HAP-1 (cell line): ENCODE data around the gene NSD1.

Experiments
- DNase-seq, 2 experiments: peaks; one replicate each; pipeline ENCODE4 v3.0.0-alpha.2; 2016 to 2020; ENCODE audit warnings: low spot score in 2 of 2
- H3K27me3 ChIP-seq: fragments of 250-450 bp; sonication (Bioruptor Pico); 2 replicates; pipeline ENCODE4 v1.5.1; 2020; ENCODE audit warnings: low read depth, mild to moderate bottlenecking, moderate library complexity
- H3K36me3 ChIP-seq: fragments of 250-450 bp; sonication (Bioruptor Pico); replicated peaks from 2 replicates; pipeline ENCODE4 v1.5.1; 2020; ENCODE audit warnings: mild to moderate bottlenecking
- H3K4me1 ChIP-seq: fragments of 250-450 bp; sonication (Bioruptor Pico); 2 replicates; pipeline ENCODE4 v1.5.1; 2020; ENCODE audit warnings: mild to moderate bottlenecking
- H3K4me3 ChIP-seq: fragments of 250-450 bp; sonication (Bioruptor Pico); 2 replicates; pipeline ENCODE4 v1.5.1; 2020; ENCODE audit warnings: mild to moderate bottlenecking, moderate library complexity
- H3K9me3 ChIP-seq: fragments of 250-450 bp; sonication (Bioruptor Pico); 2 replicates; pipeline ENCODE4 v1.5.1; 2020; ENCODE audit warnings: mild to moderate bottlenecking, moderate library complexity
- in situ Hi-C: fragments of 300-500 bp; cut with MboI; formaldehyde crosslinking; loops from 3 replicates; pipeline ENCODE4 v1.14.3; 2020; ENCODE audit warnings: low sequenced_read_pairs, inconsistent platforms, mixed read lengths

The NSD1 gene

DNA sequence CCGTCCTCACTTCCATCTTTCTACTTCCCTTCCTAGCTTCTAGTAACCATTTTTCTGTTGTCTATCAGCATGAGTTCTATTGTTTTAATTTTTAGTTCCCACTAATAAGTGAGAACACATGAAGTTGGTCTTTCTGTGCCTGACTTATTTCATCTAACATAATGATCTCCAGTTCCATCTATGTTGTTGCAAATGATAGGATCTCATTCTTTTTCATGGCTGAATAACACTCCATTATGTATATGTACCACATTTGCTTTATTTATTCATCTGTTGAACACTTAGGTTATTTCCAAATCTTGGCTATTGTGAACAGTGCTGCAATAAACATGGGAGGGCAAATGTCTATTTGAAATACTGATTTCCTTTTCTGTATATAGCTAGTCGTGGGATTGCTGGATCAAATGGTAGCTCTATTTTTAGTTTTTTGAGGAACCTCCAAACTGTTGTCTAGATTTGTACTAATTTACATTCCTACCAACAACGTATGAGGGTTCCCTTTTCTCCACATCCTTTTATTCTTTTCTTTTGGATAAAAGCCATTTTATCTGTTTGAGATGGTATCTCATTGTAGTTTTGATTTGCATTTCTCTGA is 50.3 kb downstream of the NSD1 start:
- H3K9me3 ChIP-seq, result no peaks in the 10 kb centered on the region
- DNase-seq, result no peak
- no peaks in the 10 kb centered on the region for H3K27me3 ChIP-seq
- in situ Hi-C loops, result no loop called here
- H3K4me3 ChIP-seq, result no peak overlapping the region
- H3K4me1 ChIP-seq, result peaks cover 2% of the 10 kb centered on the region
- peaks cover 5% of the 10 kb centered on the region; the same call in 1 of the 2 replicates for H3K36me3 ChIP-seq

DNA sequence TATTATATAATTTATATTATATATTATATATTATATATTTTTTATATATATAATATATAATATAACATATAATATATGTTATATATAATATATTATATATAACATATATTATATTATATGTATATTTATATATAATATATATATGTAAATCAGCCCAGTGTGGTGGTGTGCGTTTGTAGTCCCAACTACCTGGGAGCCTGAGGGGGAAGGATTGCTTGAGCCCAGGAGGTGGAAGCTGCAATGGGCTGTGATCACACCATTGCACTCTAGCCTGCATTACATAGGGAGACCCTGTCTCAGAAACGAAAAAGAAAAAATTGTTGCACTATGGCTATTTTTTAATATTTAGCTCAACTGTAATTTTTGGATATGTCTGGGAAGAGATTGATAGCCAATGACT is 52.4 kb downstream of the NSD1 start:
- Histone ChIP-seq H3K27me3 (no peaks in the 10 kb centered on the region), H3K36me3 (peaks cover 5% of the 10 kb centered on the region; the same call in 1 of the 2 replicates), H3K4me3 (no peak overlapping the region), H3K9me3 (no peaks in the 10 kb centered on the region), H3K4me1 (peaks cover 2% of the 10 kb centered on the region)
- no peak for DNase-seq
- in situ Hi-C loops, result no loop called here

GRCh38 chr5:177186645-177187044 is 53.1 kb downstream of the NSD1 start:
- no peaks in the 10 kb centered on the region for H3K27me3 ChIP-seq
- no peak overlapping the region for H3K4me3 ChIP-seq
- H3K9me3 ChIP-seq, result no peaks in the 10 kb centered on the region
- peaks cover 2% of the 10 kb centered on the region for H3K4me1 ChIP-seq
- in situ Hi-C loops, result no loop called here
- no peak for DNase-seq
- H3K36me3 ChIP-seq, result peaks cover 5% of the 10 kb centered on the region; the same call in 1 of the 2 replicates

DNA sequence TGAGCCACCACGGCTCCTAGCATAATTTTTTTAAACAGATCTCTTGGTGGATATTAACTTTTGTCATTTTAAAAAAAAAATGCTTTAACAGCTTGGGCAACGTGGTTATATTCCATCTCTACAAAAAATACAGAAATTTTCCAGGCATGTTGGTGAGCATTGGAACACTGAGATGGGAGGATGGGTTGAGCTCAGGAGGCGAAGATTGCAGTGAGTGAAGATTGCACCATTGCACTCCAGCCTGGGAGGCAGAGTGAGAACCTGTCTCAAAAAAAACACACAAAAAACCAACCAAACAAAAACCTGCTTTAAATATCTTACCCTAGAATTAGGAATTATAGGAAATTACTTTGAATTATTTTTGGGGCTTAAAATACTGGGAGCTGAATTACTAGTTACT is 55.2 kb downstream of the NSD1 start:
- DNase-seq, result no peak
- in situ Hi-C loops, result no loop called here
- Histone ChIP-seq H3K9me3 (no peaks in the 10 kb centered on the region), H3K36me3 (peaks cover 14% of the 10 kb centered on the region), H3K4me3 (no peak overlapping the region), H3K4me1 (peaks cover 2% of the 10 kb centered on the region), H3K27me3 (no peaks in the 10 kb centered on the region)

DNA sequence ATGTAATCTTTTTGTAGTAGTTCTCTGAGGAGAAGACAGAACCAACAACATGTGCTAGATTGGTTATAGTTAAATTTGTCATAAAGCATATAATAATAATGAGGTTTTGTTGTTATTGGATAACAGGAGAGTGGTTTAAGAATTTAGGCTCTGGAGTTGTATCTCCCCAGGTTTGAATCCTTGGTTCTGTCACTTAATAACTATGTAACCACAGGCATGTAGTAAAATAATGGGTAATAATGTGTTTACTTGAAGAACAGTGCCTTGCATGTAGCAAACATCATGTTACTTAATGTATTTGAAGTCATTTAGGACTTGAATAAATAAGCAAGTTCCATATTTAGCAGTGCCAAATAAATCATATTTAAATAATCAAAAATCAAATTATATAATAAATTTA is 55.8 kb downstream of the NSD1 start:
- in situ Hi-C loops, result no loop called here
- Histone ChIP-seq H3K27me3 (no peaks in the 10 kb centered on the region), H3K4me3 (no peak overlapping the region), H3K36me3 (peaks cover 19% of the 10 kb centered on the region), H3K9me3 (no peaks in the 10 kb centered on the region), H3K4me1 (no peaks in the 10 kb centered on the region; the same call in 1 of the 2 replicates)
- DNase-seq, result no peak

- Histone ChIP-seq H3K9me3 (no peaks in the 10 kb centered on the region), H3K27me3 (no peaks in the 10 kb centered on the region), H3K36me3 (peaks cover 22% of the 10 kb centered on the region), H3K4me3 (no peak overlapping the region), H3K4me1 (no peaks in the 10 kb centered on the region; the same call in 1 of the 2 replicates)
- no peak for DNase-seq
- in situ Hi-C loops, result no loop called here
These were observed 56.4 kb downstream of the NSD1 start for GRCh38 chr5:177189965-177190364.

- H3K36me3 ChIP-seq, result peaks cover 42% of the 10 kb centered on the region
- DNase-seq, result no peak
- H3K27me3 ChIP-seq, result no peaks in the 10 kb centered on the region
- no peaks in the 10 kb centered on the region for H3K9me3 ChIP-seq
- in situ Hi-C loops, result no loop called here
- no peak overlapping the region for H3K4me3 ChIP-seq
- no peaks in the 10 kb centered on the region for H3K4me1 ChIP-seq
These were observed 60.7 kb downstream of the NSD1 start for GRCh38 chr5:177194268-177194667.

DNA sequence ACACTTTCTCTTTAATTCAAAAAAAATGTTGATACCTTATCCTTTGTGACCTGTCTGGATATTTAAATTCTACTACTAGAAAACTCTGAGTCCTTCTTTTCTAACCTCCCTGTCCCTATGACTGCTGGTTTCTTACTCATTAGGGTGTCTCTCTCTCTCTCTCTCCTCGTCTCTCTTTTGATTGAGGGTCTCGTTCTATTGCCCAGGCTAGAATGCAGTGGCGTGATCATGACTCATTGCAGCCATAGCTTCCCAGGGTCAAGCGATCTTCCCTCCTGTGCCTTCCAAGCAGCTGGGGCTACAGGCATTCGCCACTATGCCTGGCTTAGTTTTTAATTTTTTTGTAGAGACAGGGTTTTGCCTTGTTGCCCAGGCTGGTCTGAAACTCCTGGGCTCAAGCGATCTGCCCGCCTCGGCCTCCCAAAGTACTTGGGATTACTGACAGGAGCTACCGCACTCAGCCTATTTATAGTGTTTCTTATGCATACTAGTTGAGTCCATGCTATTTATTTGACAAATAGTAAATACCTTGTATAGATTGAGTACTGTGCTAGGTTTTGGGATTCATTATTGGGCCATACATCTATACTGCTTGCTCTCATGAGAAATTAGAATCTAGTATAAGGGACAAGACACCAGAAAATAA is 61.9 kb downstream of the NSD1 start:
- H3K9me3 ChIP-seq, result no peaks in the 10 kb centered on the region
- H3K27me3 ChIP-seq, result no peaks in the 10 kb centered on the region
- in situ Hi-C loops, result no loop called here
- H3K4me1 ChIP-seq, result no peaks in the 10 kb centered on the region
- H3K4me3 ChIP-seq, result no peak overlapping the region
- DNase-seq, result no peak
- peaks cover 45% of the 10 kb centered on the region for H3K36me3 ChIP-seq

DNA sequence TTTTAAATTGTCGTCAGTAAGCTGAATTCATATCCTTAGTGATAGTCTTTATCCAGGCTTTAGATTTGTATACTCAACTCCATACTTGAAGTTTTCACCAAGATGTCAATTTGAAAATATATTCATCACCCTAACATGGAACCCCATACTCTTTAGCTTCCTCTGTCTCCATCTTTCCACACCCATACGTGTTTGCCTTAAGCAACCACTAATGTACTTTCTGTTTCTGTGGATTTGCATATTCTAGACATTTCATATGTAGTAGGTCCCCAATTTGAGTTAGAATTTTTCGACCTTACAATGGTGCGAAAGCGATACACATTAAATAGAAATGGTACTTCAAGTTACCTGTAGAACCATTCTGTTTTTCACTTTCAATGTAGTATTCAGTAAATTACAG is 65.2 kb downstream of the NSD1 start:
- peaks cover 47% of the 10 kb centered on the region for H3K36me3 ChIP-seq
- DNase-seq, result no peak
- H3K4me3 ChIP-seq, result no peak overlapping the region

GRCh38 chr5:177204281-177204680 is 70.7 kb downstream of the NSD1 start:
- in situ Hi-C loops, result no loop called here
- peaks cover 39% of the 10 kb centered on the region for H3K36me3 ChIP-seq

More for the DNA sequence above, 65.2 kb downstream of the NSD1 start:
- Histone ChIP-seq H3K4me1 (no peaks in the 10 kb centered on the region), H3K9me3 (no peaks in the 10 kb centered on the region), H3K27me3 (no peaks in the 10 kb centered on the region)
- in situ Hi-C loops, result no loop called here

GRCh38 chr5:177209610-177210009 is 76.0 kb downstream of the NSD1 start:
- in situ Hi-C loops, result no loop called here
- no peaks in the 10 kb centered on the region for H3K4me1 ChIP-seq
- H3K9me3 ChIP-seq, result no peaks in the 10 kb centered on the region
- no peak for DNase-seq
- no peak overlapping the region for H3K4me3 ChIP-seq
- peaks cover 53% of the 10 kb centered on the region for H3K36me3 ChIP-seq
- H3K27me3 ChIP-seq, result no peaks in the 10 kb centered on the region

More at GRCh38 chr5:177204281-177204680, 70.7 kb downstream of the NSD1 start:
- Histone ChIP-seq H3K4me1 (no peaks in the 10 kb centered on the region), H3K4me3 (no peak overlapping the region), H3K27me3 (no peaks in the 10 kb centered on the region), H3K9me3 (no peaks in the 10 kb centered on the region)
- no peak for DNase-seq

- no peaks in the 10 kb centered on the region for H3K27me3 ChIP-seq
- in situ Hi-C loops, result no loop called here
- H3K36me3 ChIP-seq, result peaks cover 52% of the 10 kb centered on the region
- no peaks in the 10 kb centered on the region for H3K9me3 ChIP-seq
- no peak overlapping the region for H3K4me3 ChIP-seq
- DNase-seq, result no peak
- no peaks in the 10 kb centered on the region for H3K4me1 ChIP-seq
These were observed 78.7 kb downstream of the NSD1 start for GRCh38 chr5:177212242-177212641.

GRCh38 chr5:177220576-177220975 is 87.0 kb downstream of the NSD1 start:
- peaks cover 7% of the 10 kb centered on the region for H3K36me3 ChIP-seq
- no peak overlapping the region for H3K4me3 ChIP-seq
- no peak for DNase-seq
- H3K27me3 ChIP-seq, result no peaks in the 10 kb centered on the region
- no peaks in the 10 kb centered on the region for H3K9me3 ChIP-seq
- in situ Hi-C loops, result no loop called here
- no peaks in the 10 kb centered on the region for H3K4me1 ChIP-seq

GRCh38 chr5:177222269-177222668 is 88.7 kb downstream of the NSD1 start:
- no peaks in the 10 kb centered on the region for H3K27me3 ChIP-seq
- no peak for DNase-seq
- H3K36me3 ChIP-seq, result peaks cover 4% of the 10 kb centered on the region
- in situ Hi-C loops, result no loop called here
- no peaks in the 10 kb centered on the region for H3K9me3 ChIP-seq
- H3K4me3 ChIP-seq, result no peak overlapping the region
- no peaks in the 10 kb centered on the region for H3K4me1 ChIP-seq
